Astrocyte (in vitro differentiated cells and primary cell): Measurements from ENCODE around the gene ATIC.

Experiments
- EZH2 ChIP-seq: IDR thresholded peaks from 2 replicates; pipeline ENCODE4 v1.6.1; 2012; ENCODE audit warnings: mild to moderate bottlenecking, low read length, inconsistent platforms; ENCODE audit not compliant: insufficient read depth
- TF ChIP-seq, protein P1 (sequence below): IDR thresholded peaks from 2 replicates; pipeline ENCODE4 v1.5.1; 2011; ENCODE audit warnings: low read depth, mild to moderate bottlenecking, inconsistent platforms, low read length, moderate library complexity; ENCODE audit not compliant: insufficient read depth

DNA sequence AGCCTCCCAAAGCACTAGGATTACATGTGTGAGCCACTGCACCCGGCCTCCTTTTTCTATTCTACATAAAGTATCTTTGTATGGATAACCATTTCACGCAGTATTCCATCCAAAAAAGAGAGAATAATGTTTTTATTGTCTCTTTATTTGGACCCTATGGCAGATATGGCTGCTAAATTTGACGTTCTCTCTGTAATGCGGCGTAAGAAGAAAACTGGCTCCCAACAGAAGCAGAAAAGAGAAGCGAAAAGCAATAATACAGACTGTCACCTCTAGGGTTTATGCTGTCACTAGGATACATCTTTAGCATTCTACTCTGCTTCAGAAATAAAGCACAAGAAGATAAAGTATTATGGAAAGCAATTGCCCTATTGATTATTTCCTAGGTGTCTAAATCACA lies 68.1 kb downstream of the ATIC start:
- TF ChIP-seq, protein P1, sequence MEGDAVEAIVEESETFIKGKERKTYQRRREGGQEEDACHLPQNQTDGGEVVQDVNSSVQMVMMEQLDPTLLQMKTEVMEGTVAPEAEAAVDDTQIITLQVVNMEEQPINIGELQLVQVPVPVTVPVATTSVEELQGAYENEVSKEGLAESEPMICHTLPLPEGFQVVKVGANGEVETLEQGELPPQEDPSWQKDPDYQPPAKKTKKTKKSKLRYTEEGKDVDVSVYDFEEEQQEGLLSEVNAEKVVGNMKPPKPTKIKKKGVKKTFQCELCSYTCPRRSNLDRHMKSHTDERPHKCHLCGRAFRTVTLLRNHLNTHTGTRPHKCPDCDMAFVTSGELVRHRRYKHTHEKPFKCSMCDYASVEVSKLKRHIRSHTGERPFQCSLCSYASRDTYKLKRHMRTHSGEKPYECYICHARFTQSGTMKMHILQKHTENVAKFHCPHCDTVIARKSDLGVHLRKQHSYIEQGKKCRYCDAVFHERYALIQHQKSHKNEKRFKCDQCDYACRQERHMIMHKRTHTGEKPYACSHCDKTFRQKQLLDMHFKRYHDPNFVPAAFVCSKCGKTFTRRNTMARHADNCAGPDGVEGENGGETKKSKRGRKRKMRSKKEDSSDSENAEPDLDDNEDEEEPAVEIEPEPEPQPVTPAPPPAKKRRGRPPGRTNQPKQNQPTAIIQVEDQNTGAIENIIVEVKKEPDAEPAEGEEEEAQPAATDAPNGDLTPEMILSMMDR: no peak
- no peak for TF ChIP-seq EZH2
